ENCODE results near the gene TCEAL2.
A peak's percentile ranks its signal among the peaks of the same experiment; 100 is the strongest.

The TCEAL2 gene

GRCh38 chrX:102155806-102156179, 30.3 kb downstream of the TCEAL2 start, which contains the start of gene BEX5:
Gene BEX5 (minus strand): TSS chrX:102155977. CDS start chrX:102154265, 1,712 bp downstream.
- peak; percentile 37 to 63 for DNase-seq
- Mint-ChIP-seq H3K27me3 (peaks cover 7% of the 10 kb centered on the region), H3K4me3 (peak within 1 kb of the TSS; percentile 99 to 100), H3K27ac (peak within 1 kb of the TSS; percentile 97 to 98), H3K9me3 (no peaks in the 10 kb centered on the region), H3K4me1 (peaks cover 18% of the 10 kb centered on the region)
- ATAC-seq, result peak; percentile 97

All from stimulated activated naive CD8-positive, alpha-beta T cell treated with anti-CD3 and anti-CD28 coated beads, Interleukin-15, amount 100 ng/mL, for 72 hours (primary cell).